GM12878 (cell line): ENCODE results near the gene ASTL. TPM values are rescaled to one million over a fixed set of nuclear protein-coding genes. Genes with fewer than 3 reads are reported as not detected.

Experiments
- ATAC-seq: fragments of 200-7000 bp; cut with Tn5 transposase; 3 replicates; pipeline ENCODE4 v1.9.1; 2020; ENCODE audit warnings: mild to moderate bottlenecking, moderate library complexity
- BruUV-seq: library from RNA; stranded (reverse); fragments of 400-500 nt; replicated peaks from 2 replicates; lab custom pipeline; 2021; lab: Mats Ljungman, UMichigan
- CTCF ChIA-PET: fragments of 300-600 bp; sonication (Branson Sonifier 250); formaldehyde crosslinking; extraction: SDS; loops from one replicate; lab custom pipeline; 2021; ENCODE audit warnings: inconsistent platforms; lab: Yijun Ruan, JAX
- POLR2A ChIA-PET: fragments of 350-600 bp; formaldehyde crosslinking; extraction: SDS; loops from one replicate; lab custom pipeline; 2021; ENCODE audit warnings: inconsistent platforms; lab: Charles Lee
- RAD21 ChIA-PET: fragments of 300-600 bp; sonication (Branson Sonifier 250); formaldehyde crosslinking; loops from one replicate; lab custom pipeline; 2023; ENCODE audit warnings: antibody characterized with exemption; ENCODE audit not compliant: unreplicated experiment; lab: Charles Lee
- SMC1A ChIA-PET: fragments of 300-600 bp; sonication (Branson Sonifier 250); formaldehyde crosslinking; loops from one replicate; lab custom pipeline; 2023; ENCODE audit not compliant: unreplicated experiment, uncharacterized antibody; lab: Charles Lee
- DNase-seq: peaks from one replicate; pipeline ENCODE4 v3.0.0-alpha.2; 2011; ENCODE audit warnings: low read depth, low spot score
- FAIRE-seq: peaks from 3 replicates; lab custom pipeline; 2011; peaks lifted over from hg19 to GRCh38; lab: Jason Lieb, UNC
- H2AFZ ChIP-seq: 2 replicates; pipeline ENCODE4 v1.6.0; 2011; ENCODE audit warnings: low read depth, low read length, control low read depth; ENCODE audit not compliant: control insufficient read depth
- H3K27ac ChIP-seq: 2 replicates; pipeline ENCODE4 v1.5.1; 2011; ENCODE audit warnings: control low read depth; ENCODE audit not compliant: control insufficient read depth, insufficient read depth
- H3K27me3 ChIP-seq, 2 experiments: replicated peaks in 1 of 2; 2 replicates each; pipeline versions ENCODE4 v1.6.0 to v1.6.1; 2011; ENCODE audit warnings: low read length in 1 of 2; ENCODE audit not compliant: control insufficient read depth in 2 of 2, insufficient read depth in 2 of 2
- H3K36me3 ChIP-seq, 2 experiments: 2 replicates each; pipeline ENCODE4 v1.5.1; 2011; ENCODE audit warnings: low read length in 1 of 2; ENCODE audit not compliant: control insufficient read depth in 2 of 2, insufficient read depth in 2 of 2
- H3K4me1 ChIP-seq: 2 replicates; pipeline ENCODE4 v1.6.1; 2011; ENCODE audit warnings: mild to moderate bottlenecking, low read length, moderate library complexity, mixed read lengths; ENCODE audit not compliant: control insufficient read depth, insufficient read depth
- H3K4me2 ChIP-seq: 2 replicates; pipeline ENCODE4 v1.6.0; 2011; ENCODE audit warnings: control low read depth; ENCODE audit not compliant: control insufficient read depth, insufficient read depth
- H3K4me3 ChIP-seq: fragments of 200-600 bp; sonication (generic); 2 replicates; pipeline ENCODE4 v1.5.1; 2016
- H3K79me2 ChIP-seq: 2 replicates; pipeline ENCODE4 v1.6.0; 2011; ENCODE audit warnings: low read length; ENCODE audit not compliant: control insufficient read depth, insufficient read depth
- H3K9ac ChIP-seq: 2 replicates; pipeline ENCODE4 v1.8.0; 2011; ENCODE audit warnings: low read length, control low read depth, mixed read lengths; ENCODE audit not compliant: control insufficient read depth, insufficient read depth
- H3K9me3 ChIP-seq: replicated peaks from 3 replicates; pipeline ENCODE4 v1.5.1; 2011; ENCODE audit warnings: mild to moderate bottlenecking, low read length; ENCODE audit not compliant: control insufficient read depth, insufficient read depth
- H4K20me1 ChIP-seq: 2 replicates; pipeline ENCODE4 v1.6.0; 2011; ENCODE audit not compliant: control insufficient read depth, insufficient read depth
- ELK1 ChIP-seq: IDR thresholded peaks from 2 replicates; pipeline ENCODE4 v1.6.1; 2012; ENCODE audit warnings: low read depth, low read length, improper control_type of control experiment
- IKZF1 ChIP-seq: fragments of 450-650 bp; conservative IDR thresholded peaks from 2 replicates; pipeline ENCODE4 v1.6.1; 2017; ENCODE audit warnings: antibody characterized with exemption, mild to moderate bottlenecking
- JUNB ChIP-seq: IDR thresholded peaks from 2 replicates; pipeline ENCODE4 v1.6.1; 2016; ENCODE audit warnings: antibody characterized with exemption, mild to moderate bottlenecking
- KLF5 ChIP-seq: fragments of 450-650 bp; IDR thresholded peaks from 2 replicates; pipeline ENCODE4 v1.6.1; 2014; ENCODE audit warnings: mild to moderate bottlenecking; ENCODE audit not compliant: partially characterized antibody
- LARP7 ChIP-seq: fragments of 450-650 bp; IDR thresholded peaks from 2 replicates; pipeline ENCODE4 v1.6.1; 2017; ENCODE audit warnings: mild to moderate bottlenecking
- MEF2A ChIP-seq: IDR thresholded peaks from 2 replicates; pipeline ENCODE4 v1.6.1; 2011; ENCODE audit warnings: low read depth, mild to moderate bottlenecking, low read length, moderate library complexity; ENCODE audit not compliant: insufficient read depth
- NRF1 ChIP-seq: conservative IDR thresholded peaks from 2 replicates; pipeline ENCODE4 v1.6.1; 2011; ENCODE audit warnings: mild to moderate bottlenecking, low read depth, low read length, improper control_type of control experiment
- PML ChIP-seq: IDR thresholded peaks from 2 replicates; pipeline ENCODE4 v1.6.1; 2012; ENCODE audit warnings: low read length, inconsistent platforms
- REST ChIP-seq: IDR thresholded peaks from 2 replicates; pipeline ENCODE4 v1.6.1; 2012; ENCODE audit warnings: mild to moderate bottlenecking, low read depth, low read length
- SIX5 ChIP-seq: IDR thresholded peaks from 2 replicates; pipeline ENCODE4 v1.6.1; 2011; ENCODE audit warnings: mild to moderate bottlenecking, low read depth, low read length, moderate library complexity; ENCODE audit not compliant: severe bottlenecking
- SREBF1 ChIP-seq: IDR thresholded peaks from 2 replicates; pipeline ENCODE4 v1.6.1; 2012; ENCODE audit warnings: mild to moderate bottlenecking, low read length
- STAT1 ChIP-seq: fragments of 450-650 bp; conservative IDR thresholded peaks from 2 replicates; pipeline ENCODE4 v1.6.1; 2014; ENCODE audit warnings: antibody characterized with exemption, mild to moderate bottlenecking
- STAT3 ChIP-seq: IDR thresholded peaks from 2 replicates; pipeline ENCODE4 v1.6.1; 2011; ENCODE audit warnings: low read depth, low read length, improper control_type of control experiment
- SUPT20H ChIP-seq: IDR thresholded peaks from 2 replicates; pipeline ENCODE4 v1.6.1; 2011; ENCODE audit warnings: low read depth, mild to moderate bottlenecking, low read length, moderate library complexity, borderline replicate concordance; ENCODE audit not compliant: control insufficient read depth
- ZNF217 ChIP-seq: fragments of 450-650 bp; IDR thresholded peaks from 2 replicates; pipeline ENCODE4 v1.6.1; 2017; ENCODE audit warnings: antibody characterized with exemption, mild to moderate bottlenecking
- WGBS: methylation state at CpG from one replicate; pipeline ENCODE4 v1.1.6; 2016; ENCODE audit warnings: low lambda C conversion rate; ENCODE audit not compliant: insufficient replicate concordance, insufficient coverage; ENCODE audit errors: missing lambda C conversion rate; 5-methylcytosine and 5-hydroxymethylcytosine counted together
- in situ Hi-C: fragments of 300-500 bp; cut with MboI; formaldehyde crosslinking; loops from 9 replicates; pipeline ENCODE4 v1.14.3; 2018; ENCODE audit warnings: mixed read lengths
- intact Hi-C: fragments of 100-400 bp; cut with micrococcal nuclease; formaldehyde crosslinking; loops from one replicate; pipeline ENCODE4 v1.14.2; 2022; ENCODE audit not compliant: unreplicated experiment
- polyA plus RNA-seq, 11 experiments: library from polyadenylated mRNA; depleted of rRNA in 4 of 11; unstranded in 6 of 11; stranded (reverse) in 5 of 11; fragments of >200 nt; fragmentation: Nextera tagmentation in 4 of 11; fragmentation: Illumina TruSeq in 1 of 11; extraction: Ambion mirVana in 4 of 11; extraction: Trizol in 1 of 11; gene quantifications; 1 replicate in 1 of 11; 2 replicates in 10 of 11; pipeline versions ENCODE4 v1.2.1 to v1.2.3, GENCODE V29; 2011 to 2016; ENCODE audit warnings: inconsistent platforms in 2 of 11, missing spikeins in 2 of 11, low read depth in 1 of 11
- total RNA-seq, 4 experiments: library from RNA; depleted of rRNA in 3 of 4; stranded (reverse); fragments of >200 nt in 3 of 4; fragmentation: Illumina TruSeq in 1 of 4; extraction: Trizol in 1 of 4; gene quantifications; 2 replicates each; pipeline versions ENCODE4 v1.2.1 to v1.2.3, GENCODE V29; 2013 to 2021

ASTL gene
- total and polyA plus RNA-seq, 10 of the 15 experiments (the other 5 are each of a cell fraction or from before 2014, with no cell fraction given) = 0.18 to 1.0 (median 0.38) TPM; not detected in 4

- H2AFZ ChIP-seq = no peak overlapping the region
- no peak for TF ChIP-seq IKZF1
- TF ChIP-seq STAT3 = no peak
- no peak for TF ChIP-seq PML
- TF ChIP-seq STAT1 = no peak
- no peak for TF ChIP-seq ELK1
- TF ChIP-seq JUNB = no peak
- TF ChIP-seq REST = no peak
- no peak for TF ChIP-seq ZNF217
- TF ChIP-seq NRF1 = no peak
- TF ChIP-seq SIX5 = no peak
- TF ChIP-seq SREBF1 = no peak
- no peak for TF ChIP-seq LARP7
- no peak for TF ChIP-seq KLF5
- no peak for TF ChIP-seq MEF2A
- TF ChIP-seq SUPT20H = no peak
- ChIA-PET RAD21 (interaction anchor here (0.7 kb wide), 1 partner anchor 55 kb away, joined by 3 read pairs; no protein-coding TSS in a partner anchor), SMC1A (interaction anchor here (0.6 to 1.2 kb wide), 2 partner anchors 11 to 15 kb away, joined by 3 to 6 read pairs; no protein-coding TSS in a partner anchor), POLR2A (interaction anchor here (0.6 to 0.9 kb wide), 3 partner anchors 17 to 104 kb away, joined by 3 to 4 read pairs (median 4); no protein-coding TSS in a partner anchor), CTCF (interaction anchor here (1.5 to 3.0 kb wide), 3 partner anchors 11 to 47 kb away, joined by 3 to 15 read pairs (median 6); partner anchors contain the start of gene ASTL)
- ATAC-seq (no peak), DNase-seq (no peak), FAIRE-seq (no peak)
- no TSS peak for BruUV-seq
- no peak overlapping the region for H3K27ac ChIP-seq
- H3K36me3 ChIP-seq = peaks cover 9 to 32% of the 10 kb centered on the region in 2 experiments
- intact Hi-C loops = no loop called here
- H3K4me3 ChIP-seq = no peak overlapping the region
- no peaks in the 10 kb centered on the region for H3K27me3 ChIP-seq
- in situ Hi-C loops = no loop called here
- no peak overlapping the region for H3K9ac ChIP-seq
- H3K4me2 ChIP-seq = no peak overlapping the region
- no peaks in the 10 kb centered on the region for H4K20me1 ChIP-seq
- WGBS = 97% methylated on average over 1 of the region's 1 CpG
- H3K79me2 ChIP-seq = no peaks in the 10 kb centered on the region
- H3K9me3 ChIP-seq = no peaks in the 10 kb centered on the region
- H3K4me1 ChIP-seq = peaks cover 2% of the 10 kb centered on the region; the same call in 1 of the 2 replicates
These were observed 47.2 kb upstream of the ASTL start for GRCh38 chr2:96185516-96185915.
